ENCODE results near the gene RAD51B. TPM values are rescaled to one million over a fixed set of nuclear protein-coding genes. Genes with fewer than 3 reads are reported as not detected.

The RAD51B gene
- total RNA-seq, 1 donor from 2014 or later = 16.7 TPM

DNA sequence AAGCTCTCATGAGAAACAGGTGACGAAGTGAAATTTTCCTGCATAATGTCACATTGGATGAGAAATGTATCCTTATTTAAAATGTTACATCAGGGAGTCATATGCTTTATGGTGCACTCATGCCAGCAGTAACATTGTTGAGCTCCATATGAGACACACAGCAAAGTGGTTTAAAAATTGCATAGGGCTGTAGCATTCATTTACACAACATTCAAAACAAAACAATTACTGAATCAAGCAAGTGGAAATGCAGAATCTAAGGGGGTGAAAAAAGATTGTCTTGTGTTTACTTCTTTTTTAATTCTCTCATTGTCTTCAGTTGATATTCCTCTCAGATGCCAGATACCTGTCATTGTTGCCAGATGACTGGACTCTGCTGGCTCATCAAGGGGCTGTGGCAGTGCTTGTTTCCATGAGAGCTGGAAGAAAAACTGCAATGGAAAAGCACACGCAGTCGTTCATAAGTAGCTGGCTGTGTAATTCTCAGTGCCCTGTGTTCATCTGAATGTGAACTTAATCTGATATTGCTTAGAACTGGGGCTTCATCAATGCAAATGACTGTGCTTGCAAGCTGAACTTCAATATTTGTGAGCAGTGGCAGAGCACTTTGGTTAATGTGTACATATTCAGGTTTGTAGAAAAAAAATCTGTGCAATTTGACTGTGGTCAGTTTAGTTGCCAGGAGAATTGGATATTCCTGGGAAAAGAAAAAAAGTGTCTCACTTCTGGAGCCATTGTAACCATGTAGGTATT lies 305.6 kb downstream of the RAD51B start:
- peaks cover 3% of the 10 kb centered on the region for H3K36me3 Mint-ChIP-seq (ENCODE audit: low read depth)
- no peak overlapping the region for H3K27ac Mint-ChIP-seq (ENCODE audit: unreplicated experiment)
- H3K27me3 Mint-ChIP-seq (ENCODE audit: low read depth) = no peaks in the 10 kb centered on the region
- H3K9me3 Mint-ChIP-seq = peaks cover 8% of the 10 kb centered on the region
- H3K4me1 Mint-ChIP-seq = peaks cover 9% of the 10 kb centered on the region
- H3K4me3 Mint-ChIP-seq = no peak overlapping the region
- DNase-seq (ENCODE audit: low read depth, low spot score) = no peak
- TF ChIP-seq, protein P1, sequence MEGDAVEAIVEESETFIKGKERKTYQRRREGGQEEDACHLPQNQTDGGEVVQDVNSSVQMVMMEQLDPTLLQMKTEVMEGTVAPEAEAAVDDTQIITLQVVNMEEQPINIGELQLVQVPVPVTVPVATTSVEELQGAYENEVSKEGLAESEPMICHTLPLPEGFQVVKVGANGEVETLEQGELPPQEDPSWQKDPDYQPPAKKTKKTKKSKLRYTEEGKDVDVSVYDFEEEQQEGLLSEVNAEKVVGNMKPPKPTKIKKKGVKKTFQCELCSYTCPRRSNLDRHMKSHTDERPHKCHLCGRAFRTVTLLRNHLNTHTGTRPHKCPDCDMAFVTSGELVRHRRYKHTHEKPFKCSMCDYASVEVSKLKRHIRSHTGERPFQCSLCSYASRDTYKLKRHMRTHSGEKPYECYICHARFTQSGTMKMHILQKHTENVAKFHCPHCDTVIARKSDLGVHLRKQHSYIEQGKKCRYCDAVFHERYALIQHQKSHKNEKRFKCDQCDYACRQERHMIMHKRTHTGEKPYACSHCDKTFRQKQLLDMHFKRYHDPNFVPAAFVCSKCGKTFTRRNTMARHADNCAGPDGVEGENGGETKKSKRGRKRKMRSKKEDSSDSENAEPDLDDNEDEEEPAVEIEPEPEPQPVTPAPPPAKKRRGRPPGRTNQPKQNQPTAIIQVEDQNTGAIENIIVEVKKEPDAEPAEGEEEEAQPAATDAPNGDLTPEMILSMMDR (conservative IDR thresholded peaks at IDR 0.05) = no peak

- DNase-seq (ENCODE audit: low read depth, low spot score) = no peak
- Mint-ChIP-seq H3K36me3 (ENCODE audit: low read depth) (no peaks in the 10 kb centered on the region), H3K27ac (ENCODE audit: unreplicated experiment) (no peak overlapping the region), H3K9me3 (no peaks in the 10 kb centered on the region), H3K4me3 (no peak overlapping the region), H3K27me3 (ENCODE audit: low read depth) (no peaks in the 10 kb centered on the region), H3K4me1 (peaks cover 14% of the 10 kb centered on the region)
- TF ChIP-seq, protein P1 (conservative IDR thresholded peaks at IDR 0.05) = no peak
Observed at GRCh38 chr14:68127166-68127565, 307.6 kb downstream of the RAD51B start.

DNA sequence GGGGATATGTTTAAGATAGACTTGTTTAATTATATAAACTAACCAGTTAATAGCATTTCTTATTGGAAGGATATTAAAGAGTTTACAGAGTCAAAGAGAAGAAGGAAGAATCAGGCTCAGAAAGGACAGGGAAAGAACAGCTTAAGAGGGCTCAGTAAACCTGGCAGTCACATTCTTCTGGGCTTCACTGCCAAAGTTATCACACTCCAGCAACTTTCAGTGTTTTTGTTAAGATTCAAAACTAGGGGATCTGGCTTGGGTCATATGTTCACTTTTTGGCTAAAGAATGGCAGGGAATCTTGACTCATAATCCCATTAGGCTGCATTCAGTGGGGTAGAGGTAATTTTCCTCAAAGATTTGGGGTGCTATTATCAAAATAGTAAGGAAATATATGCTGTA lies 312.3 kb downstream of the RAD51B start:
- DNase-seq (ENCODE audit: low read depth, low spot score) = no peak
- Mint-ChIP-seq H3K9me3 (peaks cover 2% of the 10 kb centered on the region), H3K36me3 (ENCODE audit: low read depth) (peaks cover 3% of the 10 kb centered on the region), H3K27me3 (ENCODE audit: low read depth) (no peaks in the 10 kb centered on the region), H3K27ac (ENCODE audit: unreplicated experiment) (no peak overlapping the region), H3K4me1 (peaks cover 17% of the 10 kb centered on the region), H3K4me3 (no peak overlapping the region)
- TF ChIP-seq, protein P1 (conservative IDR thresholded peaks at IDR 0.05) = no peak

GRCh38 chr14:68132563-68133121 lies 313.1 kb downstream of the RAD51B start:
- Mint-ChIP-seq H3K36me3 (ENCODE audit: low read depth) (peaks cover 3% of the 10 kb centered on the region), H3K9me3 (peaks cover 2% of the 10 kb centered on the region), H3K27ac (ENCODE audit: unreplicated experiment) (peak overlapping the region; percentile 46), H3K4me3 (no peak overlapping the region), H3K27me3 (ENCODE audit: low read depth) (no peaks in the 10 kb centered on the region), H3K4me1 (peaks cover 23% of the 10 kb centered on the region)
- TF ChIP-seq, protein P1 (conservative IDR thresholded peaks at IDR 0.05) = no peak
- no peak for DNase-seq (ENCODE audit: low read depth, low spot score)

GRCh38 chr14:68133856-68134255 lies 314.3 kb downstream of the RAD51B start:
- TF ChIP-seq, protein P1 (conservative IDR thresholded peaks at IDR 0.05) = no peak
- peaks cover 2% of the 10 kb centered on the region for H3K9me3 Mint-ChIP-seq
- no peak overlapping the region for H3K27ac Mint-ChIP-seq (ENCODE audit: unreplicated experiment)
- no peaks in the 10 kb centered on the region for H3K27me3 Mint-ChIP-seq (ENCODE audit: low read depth)
- H3K36me3 Mint-ChIP-seq (ENCODE audit: low read depth) = peaks cover 3% of the 10 kb centered on the region
- peaks cover 35% of the 10 kb centered on the region for H3K4me1 Mint-ChIP-seq
- DNase-seq (ENCODE audit: low read depth, low spot score) = no peak
- no peak overlapping the region for H3K4me3 Mint-ChIP-seq
